Left renal cortex interstitium (tissue), 4 donors: ENCODE measurements around the gene MYCN. TPM values are rescaled to one million over a fixed set of nuclear protein-coding genes. Genes with fewer than 3 reads are reported as not detected.

Source experiments
- DNase-seq, 4 donors: peaks; one replicate each; pipeline ENCODE4 v3.0.0-alpha.2; 2013; ENCODE audit warnings: low read depth in 4 of 4, low spot score in 2 of 4, missing footprints in 1 of 4
- polyA plus RNA-seq, 4 donors: library from polyadenylated mRNA; unstranded; fragments of 120-200 nt; gene quantifications; one replicate each; pipeline ENCODE4 v1.2.1, GENCODE V29; 2013; ENCODE audit not compliant: insufficient read length in 4 of 4

Gene MYCN
- polyA plus RNA-seq, 4 donors, result 25.2 to 39.1 (median 37.0) TPM

GRCh38 chr2:15992457-15993231 lies 52.3 kb downstream of the MYCN start:
- DNase-seq, result no peak

- no peak for DNase-seq
These were observed 52.9 kb downstream of the MYCN start for GRCh38 chr2:15993232-15993610.

GRCh38 chr2:15993666-15994065 lies 53.3 kb downstream of the MYCN start:
- DNase-seq, result no peak

- no peak for DNase-seq
These were observed 55.3 kb downstream of the MYCN start for GRCh38 chr2:15995603-15996002.
